Skeletal muscle cell (primary cell): ENCODE results near the gene PLEKHA4.
"Not testable (repeated sequence)": the region's sequence is repeated elsewhere in the genome, so short reads cannot be mapped to it uniquely, and the experiment has no call there.

Experiments used
- DNase-seq: peaks from one replicate; pipeline ENCODE4 v3.0.0-alpha.2; 2010; ENCODE audit warnings: low read depth
- H3K4me3 ChIP-seq: 2 replicates; pipeline ENCODE4 v1.5.1; 2011; ENCODE audit warnings: low read depth, mild to moderate bottlenecking, control low read depth, low read length, moderate library complexity

Gene PLEKHA4

GRCh38 chr19:48868114-48868886 lies at the start of gene PLEKHA4:
PLEKHA4 (minus strand) TSS chr19:48868617; CDS start chr19:48867620, 997 bp downstream.
- DNase-seq = no peak
- peak within 1 kb of the TSS; percentile 60 for H3K4me3 ChIP-seq

DNA sequence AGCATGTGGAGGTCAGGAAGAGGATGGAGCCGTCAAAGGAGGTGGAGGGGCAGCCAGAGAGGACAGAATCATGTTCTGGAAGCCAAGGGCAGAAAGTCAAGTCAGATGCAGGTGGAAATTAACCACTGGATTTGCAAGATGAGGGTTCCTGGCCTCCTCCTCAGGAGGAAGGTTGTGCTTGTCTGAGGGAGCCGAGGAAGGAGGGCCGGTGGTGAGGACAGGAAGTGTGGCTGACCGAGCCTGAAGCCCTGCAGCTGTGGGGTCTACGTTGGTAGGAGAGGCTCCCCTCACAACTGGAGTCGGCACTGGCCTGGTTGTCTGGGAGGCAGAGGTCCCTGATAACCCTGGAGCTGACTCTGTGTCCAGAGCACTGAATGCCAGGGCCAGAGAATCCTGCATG lies 49.7 kb upstream of the PLEKHA4 start:
- no peak overlapping the region for H3K4me3 ChIP-seq
- DNase-seq = no peak

DNA sequence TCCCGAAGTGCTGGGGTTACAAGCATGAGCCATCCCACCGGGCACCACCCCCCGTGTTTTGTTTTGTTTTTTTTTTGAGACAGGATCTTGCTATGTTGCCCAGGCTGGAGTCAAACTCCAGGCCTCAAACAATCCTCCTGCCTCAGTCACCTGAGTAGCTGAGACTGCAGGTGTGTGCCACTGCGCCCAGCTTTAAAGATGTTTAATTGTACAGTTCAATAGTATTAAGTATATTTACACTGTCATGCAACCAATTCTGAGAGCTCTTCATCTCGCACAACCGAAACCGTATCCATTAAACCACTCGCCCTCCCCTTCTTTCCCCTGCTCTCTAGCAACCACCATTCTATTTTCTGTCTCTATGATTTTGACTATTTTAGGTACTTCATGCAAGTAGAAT lies 47.3 kb upstream of the PLEKHA4 start:
- no peak for DNase-seq
- H3K4me3 ChIP-seq = no peak overlapping the region

DNA sequence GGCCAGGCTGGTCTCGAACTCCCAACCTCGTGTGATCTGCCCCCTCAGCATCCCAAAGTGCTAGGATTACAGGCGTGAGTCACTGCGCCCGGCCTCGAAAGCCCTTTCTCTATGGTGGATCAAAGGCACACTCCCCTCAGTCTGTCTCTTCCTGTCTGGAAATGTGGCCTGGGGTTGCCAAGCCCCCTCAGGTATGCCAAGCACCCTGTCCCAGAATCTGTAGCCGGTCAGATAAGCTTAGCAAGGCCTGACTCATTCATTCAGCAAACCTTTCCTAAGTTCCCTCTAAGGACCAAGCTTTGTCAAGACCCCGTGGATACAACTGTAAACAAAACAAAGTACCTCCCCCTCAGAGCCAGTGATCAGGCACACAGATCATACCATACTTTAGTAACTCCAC lies 45.8 kb upstream of the PLEKHA4 start:
- no peak overlapping the region for H3K4me3 ChIP-seq
- DNase-seq = no peak

DNA sequence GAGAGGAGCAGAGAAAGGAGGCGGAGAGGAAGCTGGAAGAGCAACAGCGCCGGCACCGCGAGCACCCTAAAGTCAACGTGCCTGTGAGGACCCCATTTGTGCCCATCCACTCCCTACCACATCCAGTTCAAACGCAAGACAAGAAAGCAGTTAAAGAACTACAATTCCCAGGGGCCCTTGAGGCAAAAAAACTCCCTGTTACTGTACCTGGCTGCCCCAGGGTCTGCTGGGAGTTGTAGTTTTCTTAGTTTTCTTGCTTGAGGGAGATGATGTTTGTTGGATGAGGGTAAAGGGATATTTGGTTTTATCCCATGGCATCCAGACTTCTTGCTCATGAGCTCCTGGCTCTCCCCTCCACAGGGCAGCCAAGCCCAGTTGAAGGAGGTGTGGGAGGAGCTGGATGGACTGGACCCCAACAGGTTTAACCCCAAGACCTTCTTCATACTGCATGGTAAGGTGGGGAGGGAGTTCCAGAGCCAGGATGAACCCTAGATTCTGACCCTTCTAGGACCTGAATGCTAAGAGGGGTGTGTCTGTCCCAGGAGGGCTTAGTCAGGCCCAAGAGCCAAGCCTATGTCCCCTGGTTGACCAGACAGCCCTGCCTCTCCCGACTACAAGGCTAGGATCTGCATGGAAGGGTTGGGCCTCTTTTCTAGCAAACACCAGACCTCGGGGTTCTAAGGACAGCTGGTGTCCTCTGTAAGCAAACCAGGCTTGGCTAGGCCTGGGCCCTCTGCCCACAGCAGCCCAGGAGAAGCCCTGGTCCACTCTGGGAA lies 44.9 kb upstream of the PLEKHA4 start:
- DNase-seq = no peak

GRCh38 chr19:48910803-48911202 lies 42.4 kb upstream of the PLEKHA4 start:
- no peak for DNase-seq
- H3K4me3 ChIP-seq = no peak overlapping the region

More for the DNA sequence above, 44.9 kb upstream of the PLEKHA4 start:
- no peak overlapping the region for H3K4me3 ChIP-seq

DNA sequence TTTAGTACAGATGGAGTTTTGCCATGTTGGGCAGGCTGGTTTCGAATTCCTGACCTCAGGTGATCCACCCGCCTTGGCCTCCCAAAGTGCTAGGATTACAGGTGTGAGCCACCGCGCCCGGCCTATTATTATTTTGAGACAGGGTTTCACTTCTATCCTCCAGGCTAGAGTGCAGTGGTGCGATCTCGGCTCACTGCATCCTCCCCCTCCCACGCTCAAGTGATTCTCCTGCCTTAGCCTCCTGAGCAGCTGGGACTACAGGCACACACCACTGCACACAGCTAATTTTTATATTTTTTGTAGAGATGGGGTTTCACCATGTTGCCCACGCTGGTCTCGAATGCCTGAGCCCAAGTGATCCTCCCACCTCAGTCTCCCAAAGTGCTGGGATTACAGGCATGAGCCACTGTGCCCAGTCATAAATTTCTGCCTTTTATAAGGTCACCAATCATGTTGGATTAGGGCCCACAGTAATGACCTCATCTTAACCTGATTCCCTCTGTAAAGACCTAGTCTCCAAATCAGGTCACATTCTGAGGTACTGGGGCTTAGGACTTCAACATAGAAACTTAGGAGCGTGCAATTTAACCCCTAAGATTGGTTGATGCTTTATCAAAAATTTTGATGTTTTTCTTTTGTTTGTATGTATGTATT lies 41.1 kb upstream of the PLEKHA4 start:
- DNase-seq, H3K4me3 ChIP-seq: not testable (repeated sequence)

- no peak overlapping the region for H3K4me3 ChIP-seq
- no peak for DNase-seq
Observed at GRCh38 chr19:48907671-48908070, 39.3 kb upstream of the PLEKHA4 start.

DNA sequence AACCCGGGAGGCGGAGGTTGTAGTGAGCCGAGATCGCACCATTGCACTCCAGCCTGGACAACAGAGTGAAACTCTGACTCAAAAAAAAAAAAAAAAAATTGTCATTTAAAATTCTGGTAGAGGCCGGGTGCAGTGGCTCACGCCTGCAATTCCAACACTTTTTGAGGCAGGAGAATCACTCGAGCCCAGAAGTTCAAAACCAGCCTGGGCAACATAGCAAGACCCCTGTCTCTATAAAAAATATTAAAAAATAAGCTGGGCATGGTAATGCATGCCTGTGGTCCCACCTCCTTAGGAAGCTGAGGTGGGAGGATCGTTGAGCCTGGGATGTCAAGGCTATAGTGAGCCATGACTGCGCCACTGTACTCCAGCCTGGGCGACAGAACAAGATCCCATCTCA lies 37.9 kb upstream of the PLEKHA4 start:
- H3K4me3 ChIP-seq = no peak overlapping the region
- no peak for DNase-seq

- no peak overlapping the region for H3K4me3 ChIP-seq
- no peak for DNase-seq
Observed at GRCh38 chr19:48905664-48906063, 37.2 kb upstream of the PLEKHA4 start.

DNA sequence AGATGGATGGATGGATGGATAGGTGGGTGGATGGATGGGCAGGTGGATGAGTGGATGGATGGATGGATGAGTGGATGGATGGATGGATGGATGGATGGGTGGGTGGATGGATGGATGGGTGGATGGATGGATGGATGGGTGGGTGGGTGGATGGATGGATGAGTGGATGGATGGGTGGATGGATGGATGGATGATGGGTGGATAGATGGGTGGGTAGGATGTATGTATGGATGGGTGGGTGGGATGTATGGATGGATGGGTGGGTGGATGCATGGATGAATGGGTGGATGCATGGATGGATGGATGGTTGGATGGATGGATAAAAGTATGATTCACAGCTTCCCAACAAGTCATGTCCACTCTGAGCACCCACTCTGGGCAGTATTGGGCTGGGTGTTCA lies 35.4 kb upstream of the PLEKHA4 start:
- not testable (repeated sequence) for H3K4me3 ChIP-seq, DNase-seq

- not testable (repeated sequence) for H3K4me3 ChIP-seq, DNase-seq
Observed at GRCh38 chr19:48902291-48902690, 33.9 kb upstream of the PLEKHA4 start.

DNA sequence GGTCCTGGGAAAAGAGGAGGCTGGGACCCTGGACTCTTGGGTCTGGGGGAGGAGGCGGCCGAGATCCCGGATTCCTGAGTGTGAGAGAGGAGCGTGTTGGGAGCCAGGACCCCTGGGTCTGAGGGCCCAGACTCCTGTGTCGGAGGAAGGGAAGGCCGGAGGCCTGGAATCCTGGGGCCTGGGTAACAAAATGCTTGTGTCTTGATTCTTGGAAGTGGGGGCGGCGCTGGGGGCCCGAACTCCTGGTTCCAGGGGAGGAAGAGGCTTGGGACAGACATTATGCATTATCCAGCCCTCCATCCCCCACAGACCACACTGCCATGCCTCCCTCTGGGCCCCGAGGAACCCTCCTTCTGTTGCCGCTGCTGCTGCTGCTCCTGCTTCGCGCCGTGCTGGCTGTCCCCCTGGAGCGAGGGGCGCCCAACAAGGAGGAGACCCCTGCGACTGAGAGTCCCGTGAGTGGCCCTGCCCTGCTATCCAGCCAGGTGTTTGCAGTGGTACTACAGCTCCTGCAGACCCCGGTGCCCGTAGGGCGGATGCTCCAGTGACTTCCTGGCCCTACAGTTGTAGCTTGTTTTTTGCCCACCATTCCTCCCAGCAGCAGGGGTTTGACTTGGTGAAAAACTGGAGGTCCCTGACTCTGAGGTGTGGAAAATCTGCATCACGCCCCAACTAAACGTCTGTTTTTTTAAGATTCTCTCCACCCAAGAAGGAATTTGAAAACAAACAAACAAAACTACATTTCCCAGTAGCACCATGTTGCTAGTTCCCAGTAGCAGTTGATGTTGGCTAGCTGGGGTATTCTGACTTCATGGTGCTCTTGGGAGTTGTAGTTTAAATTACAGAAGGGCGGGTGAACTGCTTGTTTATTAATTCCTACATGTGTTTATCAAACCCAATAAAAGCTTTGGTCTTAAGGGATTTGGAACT lies 32.3 kb upstream of the PLEKHA4 start:
- H3K4me3 ChIP-seq = peak overlapping the region; percentile 98
- DNase-seq = no peak

DNA sequence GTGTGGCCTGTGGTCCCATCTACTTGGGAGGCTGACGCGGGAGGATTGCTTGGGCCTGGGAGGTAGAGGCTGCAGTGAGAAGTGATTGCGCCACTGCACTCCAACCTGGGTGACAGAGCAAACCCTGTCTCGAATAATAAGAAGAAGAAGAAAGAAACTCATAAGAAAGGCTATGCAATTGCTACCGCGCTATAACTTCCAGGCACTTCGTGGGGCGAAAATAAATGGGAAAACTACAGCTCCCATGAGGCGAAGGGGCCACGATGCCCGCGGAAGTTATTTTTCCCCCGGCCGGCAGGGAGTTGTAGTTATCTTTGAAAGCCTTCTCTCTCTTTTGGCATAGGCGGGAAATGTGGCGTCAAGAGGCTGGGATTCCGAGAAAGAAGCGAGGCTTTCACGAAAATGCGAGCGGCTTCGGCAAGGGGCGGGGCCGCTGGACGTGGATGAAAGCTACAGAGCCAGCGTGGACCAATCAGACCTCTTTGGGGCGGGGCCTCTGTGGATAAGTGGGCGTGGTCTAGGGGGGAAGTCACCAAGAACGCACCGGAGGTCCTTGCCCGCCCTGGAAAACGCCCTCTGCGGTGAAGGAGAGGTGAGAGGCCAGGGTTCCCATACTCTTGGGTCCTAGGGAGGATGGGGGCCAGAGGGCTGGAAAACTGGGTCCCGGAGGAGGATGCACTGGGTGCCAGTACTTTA lies 31.5 kb upstream of the PLEKHA4 start, which contains the start of gene NUCB1:
Gene NUCB1, plus strand, starts transcription at position 532 of the 696 bp plus-strand sequence. CDS start 485 bp downstream, outside the sequence.
- DNase-seq = peak; percentile 92
- H3K4me3 ChIP-seq = peak within 1 kb of the TSS; percentile 98

DNA sequence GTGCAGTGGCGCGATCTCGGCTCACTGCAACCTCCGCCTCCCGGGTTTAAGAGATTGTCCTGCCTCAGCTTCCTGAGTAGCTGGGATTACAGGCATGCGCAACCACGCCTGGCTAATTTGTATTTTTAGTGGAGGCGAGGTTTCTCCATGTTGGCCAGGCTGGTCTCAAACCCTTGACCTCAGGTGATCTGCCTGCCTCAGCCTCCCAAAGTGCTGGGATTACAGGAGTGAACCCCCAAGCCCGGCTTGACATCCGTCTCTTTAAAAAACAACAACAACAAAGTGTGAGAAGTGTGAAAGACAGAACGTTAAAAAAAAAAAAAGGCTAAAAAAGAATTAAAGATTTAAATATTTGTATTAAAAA lies 31.0 kb upstream of the PLEKHA4 start:
- DNase-seq = not testable (repeated sequence)
- peak overlapping the region; percentile 98 for H3K4me3 ChIP-seq

GRCh38 chr19:48897181-48897580 lies 28.8 kb upstream of the PLEKHA4 start:
- H3K4me3 ChIP-seq = no peak overlapping the region
- DNase-seq = no peak

DNA sequence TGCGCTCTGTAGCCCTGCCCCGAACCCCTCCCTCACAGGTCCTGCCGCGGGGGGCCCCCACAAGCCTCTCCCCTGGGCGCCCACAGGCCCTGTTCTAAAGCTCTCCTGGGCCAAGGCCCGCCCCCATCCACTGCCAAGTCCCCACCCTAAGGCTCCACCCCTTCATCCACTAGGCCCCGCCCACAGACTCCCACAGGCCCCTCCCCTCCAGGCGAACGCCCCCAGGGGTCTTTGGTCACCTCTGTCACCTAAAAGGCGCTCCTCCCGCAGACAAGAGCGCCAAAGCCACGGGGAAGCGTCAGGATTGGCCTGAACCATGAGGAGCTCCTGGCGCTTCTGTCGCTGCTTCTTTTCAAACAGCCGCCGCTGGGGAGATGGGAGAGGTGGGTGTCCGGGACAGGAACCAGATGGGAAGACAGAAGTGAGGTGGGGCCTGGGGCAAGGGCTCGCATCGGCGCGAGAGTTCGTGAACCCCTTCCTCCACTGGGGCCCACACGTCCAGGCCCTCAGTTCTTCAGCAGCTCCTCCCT lies 27.8 kb upstream of the PLEKHA4 start:
- peak overlapping the region; percentile 33 for H3K4me3 ChIP-seq
- DNase-seq = no peak

DNA sequence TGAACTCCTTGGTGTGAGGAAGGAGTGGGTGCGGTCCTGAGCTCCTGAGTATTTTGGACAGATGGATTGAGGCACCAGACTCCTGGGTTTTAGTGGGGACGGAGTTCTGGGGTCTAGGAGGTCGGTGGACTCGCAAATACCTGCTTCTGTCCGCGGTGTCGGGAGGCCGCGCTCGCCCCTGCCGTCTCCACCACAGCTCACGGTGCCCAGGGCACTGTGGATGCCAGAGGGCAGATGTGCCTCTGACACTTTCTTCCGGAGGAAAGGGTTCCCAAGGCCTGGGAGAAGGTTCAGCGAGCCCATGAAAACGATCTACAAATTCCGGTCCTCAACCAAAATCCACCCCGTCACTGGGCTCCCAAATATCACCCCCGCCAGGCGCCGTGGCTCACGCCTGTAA lies 26.8 kb upstream of the PLEKHA4 start:
- H3K4me3 ChIP-seq = no peak overlapping the region
- DNase-seq = no peak
